T-helper 1 cell treated with Interleukin-12 subunit alpha and Interleukin-12 subunit beta and Interleukin-4 antibody, amounts not matched to agents 30 μg/mL and 1 μg/mL, for 36 hours (primary cell): ENCODE results near the gene DDX25.

ENCODE experiments used
- H3K27ac Mint-ChIP-seq: one replicate; pipeline ENCODE4 v1.8.0; 2021; ENCODE audit warnings: mild to moderate bottlenecking, mixed read lengths
- H3K27me3 Mint-ChIP-seq: one replicate; pipeline ENCODE4 v1.8.0; 2021; ENCODE audit warnings: low read depth, mixed read lengths
- H3K36me3 Mint-ChIP-seq: one replicate; pipeline ENCODE4 v1.8.0; 2021; ENCODE audit warnings: low read depth, mixed read lengths
- H3K4me1 Mint-ChIP-seq: one replicate; pipeline ENCODE4 v1.8.0; 2021; ENCODE audit warnings: low read depth, mixed read lengths
- H3K4me3 Mint-ChIP-seq: one replicate; pipeline ENCODE4 v1.8.0; 2021; ENCODE audit warnings: mild to moderate bottlenecking, moderate library complexity, mixed read lengths
- H3K9me3 Mint-ChIP-seq: one replicate; pipeline ENCODE4 v1.8.0; 2021; ENCODE audit warnings: mixed read lengths

DDX25 gene

DNA sequence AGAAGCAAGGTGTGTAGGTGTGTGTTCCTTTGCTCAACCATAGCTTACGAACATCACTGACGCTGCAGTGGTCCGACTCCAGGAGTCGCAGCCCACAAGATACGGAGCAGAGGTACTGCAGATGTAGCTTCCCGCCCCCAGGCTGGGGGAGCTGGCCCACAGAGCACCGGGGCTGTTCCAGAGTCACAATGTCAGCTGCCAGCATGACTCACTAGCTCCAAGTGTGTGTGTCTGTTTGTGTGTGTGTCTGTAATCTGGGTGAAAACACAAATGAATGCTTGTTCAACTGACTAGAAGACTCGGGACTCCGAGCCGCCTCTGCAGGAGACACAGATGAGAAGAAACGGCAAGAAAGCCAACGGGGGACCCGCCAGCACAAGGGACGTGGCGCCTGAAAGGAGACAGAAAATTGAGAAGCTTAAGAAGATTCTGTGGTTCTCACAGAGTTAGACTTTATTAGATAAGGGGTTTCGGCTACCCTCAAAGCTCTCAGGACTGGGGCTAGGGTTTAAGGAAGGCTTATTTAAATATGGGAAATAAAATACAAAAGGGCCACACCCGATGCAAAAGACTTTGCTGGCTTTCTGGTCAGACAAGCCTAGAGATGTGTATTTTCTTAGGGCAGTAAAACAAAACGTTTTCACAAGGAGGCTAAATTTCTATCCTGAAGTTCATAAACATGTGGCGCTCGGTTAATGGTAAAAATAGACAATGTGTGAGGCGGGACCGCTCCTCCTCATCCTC, 52.3 kb downstream of the DDX25 start:
- Mint-ChIP-seq H3K36me3 (no peaks in the 10 kb centered on the region), H3K27me3 (no peaks in the 10 kb centered on the region), H3K9me3 (no peaks in the 10 kb centered on the region), H3K4me3 (no peak overlapping the region), H3K4me1 (peaks cover 5% of the 10 kb centered on the region), H3K27ac (no peak overlapping the region)

DNA sequence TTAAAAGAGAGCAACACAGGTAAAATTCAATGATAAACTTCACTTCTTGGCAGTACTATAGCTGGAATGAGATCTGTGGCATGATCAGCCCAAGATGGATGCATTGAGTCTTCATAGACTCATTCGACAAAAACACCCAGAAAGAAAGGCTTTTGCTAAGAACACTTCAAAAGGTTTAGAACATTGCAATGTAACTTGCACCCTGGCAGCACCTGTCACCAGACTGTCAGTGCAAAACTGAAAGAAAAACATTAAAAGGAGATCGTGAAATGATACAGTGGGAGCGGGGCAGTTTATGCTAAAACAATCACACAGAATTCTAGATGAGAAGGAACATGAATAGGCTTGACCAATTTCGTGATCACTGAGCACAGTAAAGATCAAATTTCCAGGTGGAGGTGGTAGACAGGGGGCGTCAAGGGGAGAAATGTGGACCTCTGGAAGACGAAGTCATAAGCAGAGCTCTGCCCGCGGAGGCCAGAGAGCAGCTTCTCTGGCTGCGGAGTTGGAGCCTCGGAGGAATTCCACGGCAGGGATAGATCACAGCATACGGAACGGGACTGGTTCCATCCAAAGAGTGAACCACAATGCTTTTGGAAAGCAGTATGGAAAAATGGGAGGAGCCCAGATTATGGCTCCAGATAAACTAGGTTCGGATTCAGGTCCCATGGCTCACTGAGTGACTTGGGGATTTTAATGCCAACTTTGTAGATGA, 53.5 kb downstream of the DDX25 start:
- Mint-ChIP-seq H3K27ac (no peak overlapping the region), H3K4me1 (peaks cover 5% of the 10 kb centered on the region), H3K36me3 (no peaks in the 10 kb centered on the region), H3K4me3 (peak overlapping the region; percentile 36), H3K27me3 (no peaks in the 10 kb centered on the region), H3K9me3 (no peaks in the 10 kb centered on the region)

- no peaks in the 10 kb centered on the region for H3K36me3 Mint-ChIP-seq
- H3K4me3 Mint-ChIP-seq = no peak overlapping the region
- peaks cover 5% of the 10 kb centered on the region for H3K4me1 Mint-ChIP-seq
- no peaks in the 10 kb centered on the region for H3K27me3 Mint-ChIP-seq
- no peaks in the 10 kb centered on the region for H3K9me3 Mint-ChIP-seq
- H3K27ac Mint-ChIP-seq = no peak overlapping the region
Measured at GRCh38 chr11:125958872-125959400, 54.6 kb downstream of the DDX25 start.

DNA sequence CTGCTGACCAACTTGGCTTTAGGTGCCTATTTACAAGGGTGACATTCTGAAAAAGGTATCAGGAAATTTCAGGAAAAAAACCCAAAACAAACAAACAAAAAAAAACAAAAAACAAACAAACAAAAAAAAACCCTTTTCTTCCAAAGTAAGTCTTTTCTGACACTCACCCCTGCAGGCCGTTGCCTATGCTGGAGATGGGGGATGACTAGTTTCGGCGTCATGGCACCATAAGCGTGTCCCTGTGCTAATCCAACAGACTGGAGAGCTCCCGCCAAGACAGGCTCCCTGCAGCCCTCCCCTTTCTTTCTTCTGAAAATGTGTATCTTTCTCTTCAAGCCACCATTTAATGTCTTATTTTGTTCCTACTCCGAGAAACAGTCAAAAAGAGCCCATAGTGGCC, 55.2 kb downstream of the DDX25 start:
- peaks cover 5% of the 10 kb centered on the region for H3K4me1 Mint-ChIP-seq
- H3K27ac Mint-ChIP-seq = no peak overlapping the region
- no peaks in the 10 kb centered on the region for H3K27me3 Mint-ChIP-seq
- no peaks in the 10 kb centered on the region for H3K9me3 Mint-ChIP-seq
- no peaks in the 10 kb centered on the region for H3K36me3 Mint-ChIP-seq
- no peak overlapping the region for H3K4me3 Mint-ChIP-seq

DNA sequence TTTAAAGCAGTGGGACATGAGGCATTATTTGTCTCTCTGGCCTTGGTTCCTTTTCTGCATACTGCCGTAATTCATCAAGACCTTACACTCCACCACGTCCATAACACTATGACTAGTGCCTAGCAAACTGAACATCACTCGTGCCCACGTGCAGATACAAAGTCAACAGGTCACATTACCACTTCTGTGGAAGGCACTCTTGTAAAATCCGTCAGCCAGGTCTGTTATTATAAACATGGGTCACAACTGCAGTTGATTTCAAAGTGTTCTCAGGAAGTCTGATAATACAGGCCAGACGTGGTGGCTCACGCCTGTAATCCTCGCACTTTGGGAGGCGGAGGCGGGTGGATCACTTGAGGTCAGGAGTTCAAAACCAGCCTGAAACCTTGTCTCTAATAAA, 55.6 kb downstream of the DDX25 start:
- Mint-ChIP-seq H3K27ac (no peak overlapping the region), H3K9me3 (no peaks in the 10 kb centered on the region)

DNA sequence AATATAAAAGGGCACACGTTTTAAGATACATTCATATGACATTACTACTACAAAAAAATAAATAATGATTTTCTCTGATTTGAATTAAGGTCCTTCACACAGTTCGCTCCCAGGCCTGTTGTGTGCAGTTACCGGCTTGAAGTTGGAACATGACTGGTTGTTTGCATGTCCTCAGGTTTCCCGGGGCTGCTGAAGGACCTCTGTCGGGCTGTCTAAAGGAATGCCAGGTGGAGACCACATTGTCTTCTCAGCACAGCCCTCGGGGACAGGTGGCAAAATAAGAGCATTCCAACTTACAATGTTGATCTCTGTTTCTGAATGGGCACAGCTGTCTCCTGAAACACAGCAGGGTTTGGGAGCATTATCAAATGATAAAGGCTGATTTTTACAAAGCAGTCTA, 56.5 kb downstream of the DDX25 start:
- Mint-ChIP-seq H3K4me3 (no peak overlapping the region), H3K27me3 (no peaks in the 10 kb centered on the region), H3K9me3 (no peaks in the 10 kb centered on the region), H3K4me1 (peaks cover 5% of the 10 kb centered on the region), H3K27ac (no peak overlapping the region), H3K36me3 (no peaks in the 10 kb centered on the region)

More for the DNA sequence above, 55.6 kb downstream of the DDX25 start:
- H3K36me3 Mint-ChIP-seq = no peaks in the 10 kb centered on the region
- peaks cover 5% of the 10 kb centered on the region for H3K4me1 Mint-ChIP-seq
- no peak overlapping the region for H3K4me3 Mint-ChIP-seq
- H3K27me3 Mint-ChIP-seq = no peaks in the 10 kb centered on the region

DNA sequence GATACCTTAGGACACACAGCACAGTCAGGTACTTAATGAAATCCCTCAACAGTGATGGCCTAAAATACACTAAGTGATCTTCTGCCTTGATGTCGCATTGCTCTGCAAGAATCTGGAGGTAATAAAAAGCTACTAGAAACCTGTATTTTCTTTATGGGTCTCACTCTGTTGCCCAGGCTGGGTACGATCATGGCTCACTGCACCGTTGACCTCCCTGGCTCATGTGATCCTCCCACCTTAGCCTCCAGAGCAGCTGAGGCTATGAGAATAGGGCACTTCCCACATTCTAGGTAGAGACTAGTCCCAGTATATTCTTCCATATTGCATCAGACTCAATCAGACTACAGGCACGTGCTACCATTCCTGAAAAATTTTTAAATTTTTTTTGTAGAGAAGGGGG, 63.2 kb downstream of the DDX25 start:
- Mint-ChIP-seq H3K4me1 (no peaks in the 10 kb centered on the region), H3K4me3 (no peak overlapping the region), H3K27ac (no peak overlapping the region), H3K9me3 (no peaks in the 10 kb centered on the region), H3K36me3 (no peaks in the 10 kb centered on the region), H3K27me3 (peaks cover 4% of the 10 kb centered on the region)

DNA sequence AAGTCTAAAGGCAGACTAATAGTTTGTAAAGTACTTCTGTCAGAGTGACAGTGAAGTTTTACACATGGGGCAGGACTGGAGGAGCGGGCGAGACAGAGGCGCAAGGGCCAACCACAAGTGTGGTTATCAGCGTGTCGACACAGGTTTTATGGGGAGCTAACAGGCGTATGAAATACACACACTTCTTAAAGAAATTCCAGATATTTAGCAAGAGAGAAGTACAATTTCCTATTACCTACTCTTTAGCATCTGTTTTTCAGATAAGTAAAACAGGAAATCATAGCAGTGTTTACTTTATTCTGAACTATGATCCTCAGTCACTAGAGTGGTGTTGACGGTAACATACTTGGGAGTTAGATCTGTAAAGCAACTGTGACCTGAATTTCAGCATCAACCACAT, 64.0 kb downstream of the DDX25 start:
- no peaks in the 10 kb centered on the region for H3K36me3 Mint-ChIP-seq
- peaks cover 4% of the 10 kb centered on the region for H3K27me3 Mint-ChIP-seq
- no peaks in the 10 kb centered on the region for H3K9me3 Mint-ChIP-seq
- no peak overlapping the region for H3K27ac Mint-ChIP-seq
- H3K4me1 Mint-ChIP-seq = no peaks in the 10 kb centered on the region
- H3K4me3 Mint-ChIP-seq = no peak overlapping the region

DNA sequence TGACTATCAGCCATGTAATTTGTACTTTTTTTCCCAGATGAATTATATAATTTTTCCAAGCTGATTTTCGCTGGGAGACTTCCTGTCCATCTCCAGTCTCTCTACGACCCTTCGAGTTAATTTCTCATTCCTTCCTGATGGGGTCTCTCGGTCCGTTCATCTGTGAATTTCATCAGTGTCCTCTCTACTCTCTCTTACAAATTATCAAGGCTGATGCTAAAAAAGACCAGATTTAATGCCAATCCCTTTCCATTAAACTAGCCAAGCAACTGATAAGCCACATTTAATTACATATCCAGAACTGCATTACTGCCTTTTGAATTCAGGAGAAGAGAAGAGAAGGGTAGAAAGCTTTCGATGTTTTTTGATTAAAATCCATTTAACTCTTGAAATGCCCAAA, 67.3 kb downstream of the DDX25 start:
- H3K36me3 Mint-ChIP-seq = no peaks in the 10 kb centered on the region
- no peaks in the 10 kb centered on the region for H3K9me3 Mint-ChIP-seq
- H3K27me3 Mint-ChIP-seq = peaks cover 4% of the 10 kb centered on the region
- H3K4me3 Mint-ChIP-seq = no peak overlapping the region
- no peaks in the 10 kb centered on the region for H3K4me1 Mint-ChIP-seq
- no peak overlapping the region for H3K27ac Mint-ChIP-seq

DNA sequence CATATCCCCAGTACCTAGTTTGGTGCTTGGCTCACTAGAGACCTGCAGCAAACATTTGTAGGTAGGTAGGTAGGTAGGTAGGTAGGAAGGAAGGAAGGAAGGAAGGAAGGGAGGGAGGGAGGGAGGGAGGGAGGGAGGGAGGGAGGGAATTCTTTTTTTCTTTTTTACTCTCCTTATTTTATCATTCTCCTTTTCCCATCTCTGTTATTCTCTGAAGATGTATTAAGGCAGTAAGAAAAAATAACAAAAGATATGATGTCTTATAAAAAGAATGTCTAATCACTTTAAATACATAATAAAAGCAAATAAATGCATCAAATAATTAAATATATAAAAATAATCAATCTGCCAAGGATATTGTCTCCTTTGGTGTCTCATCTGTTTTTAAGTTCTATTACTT, 70.0 kb downstream of the DDX25 start:
- no peaks in the 10 kb centered on the region for H3K4me1 Mint-ChIP-seq
- no peaks in the 10 kb centered on the region for H3K27me3 Mint-ChIP-seq
- no peak overlapping the region for H3K4me3 Mint-ChIP-seq
- no peak overlapping the region for H3K27ac Mint-ChIP-seq
- H3K36me3 Mint-ChIP-seq = no peaks in the 10 kb centered on the region
- H3K9me3 Mint-ChIP-seq = no peaks in the 10 kb centered on the region

- Mint-ChIP-seq H3K9me3 (no peaks in the 10 kb centered on the region), H3K4me1 (no peaks in the 10 kb centered on the region), H3K27ac (no peak overlapping the region), H3K4me3 (no peak overlapping the region), H3K36me3 (no peaks in the 10 kb centered on the region), H3K27me3 (no peaks in the 10 kb centered on the region)
Measured at GRCh38 chr11:125975634-125976033, 71.3 kb downstream of the DDX25 start.

DNA sequence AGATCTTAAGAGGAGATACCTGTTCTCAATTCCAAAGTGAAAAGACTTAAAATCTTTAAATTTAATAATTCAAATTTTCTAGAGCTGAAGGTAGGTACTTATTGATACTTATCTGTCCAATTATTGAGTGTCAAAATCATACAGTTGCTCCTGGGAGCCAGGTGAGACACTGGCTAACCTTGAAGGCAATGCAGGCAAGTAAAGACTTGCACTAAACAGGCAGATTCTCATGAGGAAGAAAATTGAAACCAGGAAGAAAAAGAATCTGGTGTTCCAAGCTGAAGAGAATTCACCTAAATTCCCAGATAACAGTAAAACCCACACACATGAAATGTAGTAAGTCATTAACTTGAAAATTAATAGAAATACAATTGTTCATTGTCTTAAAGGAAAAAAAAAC, 71.8 kb downstream of the DDX25 start:
- Mint-ChIP-seq H3K27ac (no peak overlapping the region), H3K36me3 (no peaks in the 10 kb centered on the region), H3K4me3 (no peak overlapping the region), H3K4me1 (no peaks in the 10 kb centered on the region), H3K27me3 (no peaks in the 10 kb centered on the region), H3K9me3 (no peaks in the 10 kb centered on the region)

GRCh38 chr11:125977333-125977732, 73.0 kb downstream of the DDX25 start:
- no peak overlapping the region for H3K27ac Mint-ChIP-seq
- H3K4me3 Mint-ChIP-seq = no peak overlapping the region
- no peaks in the 10 kb centered on the region for H3K4me1 Mint-ChIP-seq
- no peaks in the 10 kb centered on the region for H3K9me3 Mint-ChIP-seq
- H3K36me3 Mint-ChIP-seq = no peaks in the 10 kb centered on the region
- no peaks in the 10 kb centered on the region for H3K27me3 Mint-ChIP-seq

- no peaks in the 10 kb centered on the region for H3K4me1 Mint-ChIP-seq
- no peaks in the 10 kb centered on the region for H3K27me3 Mint-ChIP-seq
- no peaks in the 10 kb centered on the region for H3K36me3 Mint-ChIP-seq
- no peaks in the 10 kb centered on the region for H3K9me3 Mint-ChIP-seq
- H3K27ac Mint-ChIP-seq = no peak overlapping the region
- no peak overlapping the region for H3K4me3 Mint-ChIP-seq
Measured at GRCh38 chr11:125978181-125978716, 73.9 kb downstream of the DDX25 start.
